Lower leg skin (tissue), 3 donors: ENCODE data around the gene RBL1.

Source experiments
- CTCF ChIP-seq, 3 donors: fragments of 450-650 bp; IDR thresholded peaks; one replicate each; pipeline ENCODE4 v1.5.1; 2016; ENCODE audit warnings: antibody characterized with exemption in 3 of 3, mild to moderate bottlenecking in 3 of 3, moderate library complexity in 2 of 3
- POLR2A ChIP-seq, 2 donors: fragments of 450-650 bp; IDR thresholded peaks; one replicate each; pipeline ENCODE4 v1.6.1; 2016 to 2017; ENCODE audit warnings: antibody characterized with exemption in 2 of 2, mild to moderate bottlenecking in 1 of 2, moderate library complexity in 1 of 2

- no peak for TF ChIP-seq CTCF (IDR thresholded peaks at IDR 0.05)
- TF ChIP-seq POLR2A (IDR thresholded peaks at IDR 0.05) = no peak
Observed at GRCh38 chr20:36956674-36957073, 139.1 kb downstream of the RBL1 start.
